ENCODE measurements around the gene TCEANC2.
A peak's percentile ranks its signal among the peaks of the same experiment; 100 is the strongest.

The TCEANC2 gene

DNA sequence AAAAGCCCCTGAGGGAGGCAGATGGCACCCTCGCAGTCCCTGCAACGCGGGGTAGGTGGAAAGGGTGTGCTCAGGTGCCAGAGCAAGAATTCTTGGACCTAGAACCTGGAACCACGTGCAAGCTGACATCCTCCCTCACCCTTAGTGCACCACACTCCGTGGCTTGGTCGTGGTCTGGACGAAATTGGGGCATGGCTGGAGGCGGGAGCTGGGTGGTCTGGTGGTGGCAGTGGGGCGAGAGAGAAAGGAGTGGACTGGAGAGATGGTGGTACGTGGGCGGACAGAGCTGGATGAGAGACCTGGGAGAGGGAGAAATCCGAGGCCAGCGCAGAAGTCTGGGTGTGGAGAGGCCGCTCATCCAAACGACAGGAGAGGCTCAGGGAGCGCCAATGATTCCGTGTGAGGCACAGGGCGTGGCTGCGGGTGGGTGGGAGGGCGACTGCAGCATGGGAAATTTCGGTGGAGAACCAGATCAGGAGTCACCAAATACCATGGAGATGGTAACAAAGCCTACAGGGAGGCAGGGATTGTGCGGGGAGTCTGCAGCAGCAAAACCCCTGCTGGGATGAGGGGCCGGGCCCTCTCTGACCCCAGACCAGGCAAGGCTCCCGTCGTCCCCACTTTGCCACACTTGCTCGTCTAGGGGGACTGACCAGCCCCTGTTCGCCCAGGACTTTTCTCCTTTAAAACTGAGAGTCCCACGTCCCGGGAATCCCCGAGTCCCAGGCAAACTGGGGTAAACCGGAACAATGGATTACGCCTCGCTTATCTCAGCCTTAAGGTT lies 67.5 kb downstream of the TCEANC2 start:
- no peak for DNase-seq (ENCODE audit: extremely low read depth, low read depth)
- no peak overlapping the region for H3K4me3 ChIP-seq (replicated peaks; ENCODE audit: low read depth, low read length)
- TF ChIP-seq, protein P1, sequence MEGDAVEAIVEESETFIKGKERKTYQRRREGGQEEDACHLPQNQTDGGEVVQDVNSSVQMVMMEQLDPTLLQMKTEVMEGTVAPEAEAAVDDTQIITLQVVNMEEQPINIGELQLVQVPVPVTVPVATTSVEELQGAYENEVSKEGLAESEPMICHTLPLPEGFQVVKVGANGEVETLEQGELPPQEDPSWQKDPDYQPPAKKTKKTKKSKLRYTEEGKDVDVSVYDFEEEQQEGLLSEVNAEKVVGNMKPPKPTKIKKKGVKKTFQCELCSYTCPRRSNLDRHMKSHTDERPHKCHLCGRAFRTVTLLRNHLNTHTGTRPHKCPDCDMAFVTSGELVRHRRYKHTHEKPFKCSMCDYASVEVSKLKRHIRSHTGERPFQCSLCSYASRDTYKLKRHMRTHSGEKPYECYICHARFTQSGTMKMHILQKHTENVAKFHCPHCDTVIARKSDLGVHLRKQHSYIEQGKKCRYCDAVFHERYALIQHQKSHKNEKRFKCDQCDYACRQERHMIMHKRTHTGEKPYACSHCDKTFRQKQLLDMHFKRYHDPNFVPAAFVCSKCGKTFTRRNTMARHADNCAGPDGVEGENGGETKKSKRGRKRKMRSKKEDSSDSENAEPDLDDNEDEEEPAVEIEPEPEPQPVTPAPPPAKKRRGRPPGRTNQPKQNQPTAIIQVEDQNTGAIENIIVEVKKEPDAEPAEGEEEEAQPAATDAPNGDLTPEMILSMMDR (IDR thresholded peaks at IDR 0.05; ENCODE audit: low read depth, low read length, missing control alignments), result no peak

DNA sequence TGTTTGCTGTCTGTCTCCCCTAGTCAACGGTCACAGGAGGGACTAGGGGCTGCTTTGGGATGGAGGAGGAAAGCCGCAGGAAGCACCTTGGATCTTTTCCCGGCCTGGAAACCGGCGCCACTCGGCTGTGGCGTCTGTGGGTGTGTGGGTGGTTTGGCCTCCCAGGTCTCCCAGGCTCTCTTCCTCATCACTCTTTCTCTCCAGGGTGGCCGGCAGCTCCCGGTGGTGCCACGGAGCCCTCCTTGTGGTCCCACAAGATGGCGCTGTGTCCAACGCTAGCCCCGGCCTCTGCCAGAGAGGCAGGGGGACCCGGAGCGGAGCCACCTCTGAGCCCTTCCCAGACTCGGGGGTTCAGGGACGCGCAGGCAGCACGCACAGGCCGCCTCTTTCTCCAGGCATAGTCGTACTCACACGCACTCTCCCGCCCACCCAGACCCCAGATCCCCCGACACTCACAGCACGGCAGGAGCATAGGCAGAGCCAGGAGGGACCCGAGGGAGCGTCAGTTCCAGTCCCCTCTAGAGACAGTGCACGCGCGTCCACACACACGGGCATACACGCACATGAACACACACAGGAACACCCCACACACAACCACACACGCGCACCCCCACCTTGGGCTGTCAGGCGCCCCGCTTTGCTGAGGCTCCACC lies 68.2 kb downstream of the TCEANC2 start:
- no peak overlapping the region for H3K4me3 ChIP-seq (replicated peaks; ENCODE audit: low read depth, low read length)
- TF ChIP-seq, protein P1 (IDR thresholded peaks at IDR 0.05; ENCODE audit: low read depth, low read length, missing control alignments), result peak; percentile 77
- peak; percentile 27 for DNase-seq (ENCODE audit: extremely low read depth, low read depth)

DNA sequence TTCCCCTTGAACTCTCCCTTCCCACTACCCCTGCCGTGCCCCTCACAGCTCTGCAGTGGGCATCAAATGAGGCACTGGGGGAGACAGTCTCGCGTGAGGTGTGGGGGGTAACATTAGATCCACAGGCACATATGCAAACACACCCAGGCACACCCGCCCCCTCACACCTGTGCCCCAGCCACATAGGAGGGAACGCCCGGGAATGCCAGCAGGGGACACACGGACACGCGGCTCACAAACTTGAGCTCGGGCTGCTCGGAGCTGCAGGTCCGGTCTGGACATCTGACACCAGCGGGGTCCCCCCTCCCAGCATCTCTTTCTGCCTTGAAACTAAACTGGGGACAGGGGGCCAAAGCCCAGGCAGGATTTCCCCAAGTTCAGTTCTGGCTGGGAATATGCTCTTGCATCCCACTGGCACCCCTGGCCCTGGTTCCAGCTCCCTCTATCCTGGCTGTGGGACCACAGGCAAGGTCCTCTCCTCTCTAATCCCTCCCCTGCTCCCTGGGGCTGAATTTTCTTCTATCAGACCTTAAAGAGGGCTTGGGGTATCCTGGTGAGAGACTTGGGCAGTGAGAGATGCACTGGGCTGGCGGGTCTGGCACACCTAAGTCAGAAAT lies 68.8 kb downstream of the TCEANC2 start:
- TF ChIP-seq, protein P1 (IDR thresholded peaks at IDR 0.05; ENCODE audit: low read depth, low read length, missing control alignments), result no peak
- H3K4me3 ChIP-seq (replicated peaks; ENCODE audit: low read depth, low read length), result no peak overlapping the region
- DNase-seq (ENCODE audit: extremely low read depth, low read depth), result no peak

DNA sequence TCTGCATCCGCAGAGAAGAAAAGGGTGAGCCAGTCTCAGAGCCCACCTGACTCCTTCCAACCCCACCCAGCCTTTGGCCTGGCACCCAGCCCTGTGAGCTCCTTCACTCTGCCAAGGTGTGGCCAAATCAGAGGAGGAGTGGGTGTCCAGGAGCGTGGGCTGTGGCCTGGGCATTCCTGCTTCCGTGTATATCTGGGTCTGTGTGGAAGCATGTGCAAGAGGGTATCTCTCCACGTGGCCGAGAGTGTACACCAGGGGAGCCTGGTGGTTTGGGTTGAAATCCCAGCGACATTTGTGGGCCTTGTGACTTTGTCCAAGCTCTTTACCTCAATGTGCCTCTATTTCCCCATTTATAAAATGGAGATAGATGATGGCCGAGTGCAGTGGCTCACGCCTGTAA lies 69.6 kb downstream of the TCEANC2 start:
- no peak for DNase-seq (ENCODE audit: extremely low read depth, low read depth)
- H3K4me3 ChIP-seq (replicated peaks; ENCODE audit: low read depth, low read length), result no peak overlapping the region
- TF ChIP-seq, protein P1 (IDR thresholded peaks at IDR 0.05; ENCODE audit: low read depth, low read length, missing control alignments), result no peak

DNA sequence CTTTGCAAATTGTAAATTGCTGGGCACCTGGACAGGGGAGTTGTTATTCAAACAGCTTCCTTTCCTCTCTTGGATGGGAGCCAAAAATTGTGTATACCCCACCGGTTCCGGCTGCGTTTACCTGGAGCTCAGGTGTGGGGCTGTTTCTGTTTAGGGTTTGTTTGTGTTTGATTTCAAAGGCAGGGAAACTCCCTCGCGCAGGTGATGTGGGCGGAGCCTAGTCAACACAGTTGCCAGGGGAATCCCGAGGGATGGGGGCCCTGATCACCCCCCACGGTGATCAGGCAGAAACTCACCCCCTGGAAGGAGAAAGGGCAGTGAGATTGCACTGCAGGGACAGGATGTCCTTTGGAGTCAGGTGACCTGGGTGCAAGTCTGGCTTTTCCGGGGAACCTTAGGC lies 71.1 kb downstream of the TCEANC2 start:
- H3K4me3 ChIP-seq (replicated peaks; ENCODE audit: low read depth, low read length), result no peak overlapping the region
- TF ChIP-seq, protein P1 (IDR thresholded peaks at IDR 0.05; ENCODE audit: low read depth, low read length, missing control alignments), result no peak
- DNase-seq (ENCODE audit: extremely low read depth, low read depth), result no peak

DNA sequence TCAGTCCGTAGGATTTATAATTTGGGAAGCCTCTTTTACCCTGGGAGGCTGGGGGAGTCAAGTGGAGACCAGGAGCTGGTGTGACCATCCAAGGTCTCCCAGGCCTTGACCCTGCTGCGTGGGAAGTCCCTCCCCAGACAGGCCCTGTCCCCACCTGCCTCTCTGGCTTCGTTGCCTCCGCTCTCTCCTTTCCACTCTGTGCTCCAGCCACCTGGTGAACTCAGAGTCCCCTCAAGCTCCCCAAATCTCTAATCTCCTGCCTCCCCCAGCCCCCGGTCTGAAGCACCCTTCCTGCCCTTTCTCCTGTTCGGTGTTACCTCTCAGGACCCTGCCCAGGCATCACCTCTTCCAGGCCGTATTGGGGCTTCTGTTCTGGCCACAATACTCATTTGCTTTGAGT lies 71.5 kb downstream of the TCEANC2 start:
- TF ChIP-seq, protein P1 (IDR thresholded peaks at IDR 0.05; ENCODE audit: low read depth, low read length, missing control alignments), result no peak
- H3K4me3 ChIP-seq (replicated peaks; ENCODE audit: low read depth, low read length), result no peak overlapping the region
- no peak for DNase-seq (ENCODE audit: extremely low read depth, low read depth)

Measured in HFF-Myc (cell line).